GM12873 (cell line): ENCODE results near the gene SIK3.

ENCODE experiments used
- TF ChIP-seq, protein P1 (sequence below): IDR thresholded peaks from 2 replicates; pipeline ENCODE4 v1.5.1; 2012; ENCODE audit warnings: low read depth, mild to moderate bottlenecking, moderate library complexity, low read length, control low read depth; ENCODE audit not compliant: insufficient read depth; ENCODE audit errors: missing control alignments

The SIK3 gene

DNA sequence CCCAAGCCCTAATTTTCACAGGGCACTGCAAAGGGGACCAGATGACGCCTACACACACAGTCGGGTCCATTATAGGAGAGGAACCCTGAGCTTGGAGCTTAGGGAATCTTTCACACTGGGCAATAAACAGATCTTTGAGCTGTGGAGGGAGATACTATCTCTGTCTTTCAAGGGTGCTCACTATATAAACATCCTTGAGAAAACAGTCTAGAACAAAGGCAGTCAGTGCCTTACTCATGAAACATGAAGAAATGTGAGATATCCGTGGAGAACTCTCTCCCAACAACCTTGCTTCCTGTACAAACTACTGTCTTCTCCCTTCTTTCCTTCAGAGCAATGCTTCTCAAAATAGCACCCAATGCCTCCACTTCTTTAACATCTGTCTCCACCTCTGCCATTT is 151.8 kb downstream of the SIK3 start:
- TF ChIP-seq, protein P1, sequence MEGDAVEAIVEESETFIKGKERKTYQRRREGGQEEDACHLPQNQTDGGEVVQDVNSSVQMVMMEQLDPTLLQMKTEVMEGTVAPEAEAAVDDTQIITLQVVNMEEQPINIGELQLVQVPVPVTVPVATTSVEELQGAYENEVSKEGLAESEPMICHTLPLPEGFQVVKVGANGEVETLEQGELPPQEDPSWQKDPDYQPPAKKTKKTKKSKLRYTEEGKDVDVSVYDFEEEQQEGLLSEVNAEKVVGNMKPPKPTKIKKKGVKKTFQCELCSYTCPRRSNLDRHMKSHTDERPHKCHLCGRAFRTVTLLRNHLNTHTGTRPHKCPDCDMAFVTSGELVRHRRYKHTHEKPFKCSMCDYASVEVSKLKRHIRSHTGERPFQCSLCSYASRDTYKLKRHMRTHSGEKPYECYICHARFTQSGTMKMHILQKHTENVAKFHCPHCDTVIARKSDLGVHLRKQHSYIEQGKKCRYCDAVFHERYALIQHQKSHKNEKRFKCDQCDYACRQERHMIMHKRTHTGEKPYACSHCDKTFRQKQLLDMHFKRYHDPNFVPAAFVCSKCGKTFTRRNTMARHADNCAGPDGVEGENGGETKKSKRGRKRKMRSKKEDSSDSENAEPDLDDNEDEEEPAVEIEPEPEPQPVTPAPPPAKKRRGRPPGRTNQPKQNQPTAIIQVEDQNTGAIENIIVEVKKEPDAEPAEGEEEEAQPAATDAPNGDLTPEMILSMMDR, result no peak

- TF ChIP-seq, protein P1, result no peak
These were observed 158.7 kb downstream of the SIK3 start for GRCh38 chr11:116939499-116939898.

DNA sequence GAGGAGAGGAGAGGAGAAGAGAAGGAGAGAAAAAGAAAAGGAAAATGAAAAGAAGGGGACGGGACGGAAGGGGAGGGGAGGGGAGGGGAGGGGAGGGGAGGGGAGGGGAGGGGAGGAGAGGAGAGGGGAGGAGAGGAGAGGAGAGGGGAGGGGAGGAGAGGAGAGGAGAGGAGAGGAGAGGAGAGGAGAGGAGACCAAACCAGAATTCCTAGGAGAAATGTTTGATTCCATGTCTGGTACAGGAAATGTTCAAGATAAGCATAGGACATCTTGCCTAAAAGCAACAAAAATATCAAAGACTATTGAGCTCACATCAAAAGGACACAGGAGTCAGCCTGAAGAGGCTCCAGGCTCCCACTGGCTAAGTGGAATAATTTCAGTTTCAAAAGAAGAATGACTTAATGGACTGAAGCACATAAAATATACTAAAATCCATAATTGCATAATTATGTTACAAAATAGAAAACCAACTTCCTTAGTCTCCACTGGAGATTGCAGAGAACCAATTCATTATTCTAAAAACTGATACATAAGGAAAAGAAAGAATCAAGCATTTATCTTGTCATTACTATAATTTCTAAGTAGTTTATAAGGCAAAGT is 159.7 kb downstream of the SIK3 start:
- TF ChIP-seq, protein P1, result no peak

- TF ChIP-seq, protein P1, result no peak
These were observed 161.3 kb downstream of the SIK3 start for GRCh38 chr11:116936754-116937446.

GRCh38 chr11:116935514-116935913 is 162.7 kb downstream of the SIK3 start:
- TF ChIP-seq, protein P1, result no peak

GRCh38 chr11:116935089-116935488 is 163.1 kb downstream of the SIK3 start:
- TF ChIP-seq, protein P1, result no peak

GRCh38 chr11:116933961-116934360 is 164.3 kb downstream of the SIK3 start:
- TF ChIP-seq, protein P1, result no peak
